Measurements from ENCODE around the gene FBXW4. TPM values are rescaled to one million over a fixed set of nuclear protein-coding genes. Genes with fewer than 3 reads are reported as not detected.

The FBXW4 gene
- total and polyA plus RNA-seq, 9 of the 15 experiments (the other 6 are each of a cell fraction or from before 2014, with no cell fraction given), result 1.0 to 10.6 (median 5.4) TPM

GRCh38 chr10:101607124-101607523, 87.8 kb downstream of the FBXW4 start (continued):
- TF ChIP-seq ZFP91 (CRISPR knock-in tag; IDR thresholded peaks at IDR 0.05), result no peak
- no peak for TF ChIP-seq EGR1 (conservative IDR thresholded peaks at IDR 0.05)
- no peak for TF ChIP-seq ZKSCAN8 (CRISPR knock-in tag; IDR thresholded peaks at IDR 0.05)
- TF ChIP-seq SMAD4 (CRISPR knock-in tag; conservative IDR thresholded peaks at IDR 0.05), result 0 out of 2 replicates have a peak, but pooled peaks have one; percentile 20
- TF ChIP-seq RBM22 (IDR thresholded peaks at IDR 0.05; ENCODE audit: low read depth, low read length, poor library complexity, severe bottlenecking), result no peak
- no peak for TF ChIP-seq MXI1 (IDR thresholded peaks at IDR 0.05; ENCODE audit: low read depth, low read length)
- TF ChIP-seq ETV6 (IDR thresholded peaks at IDR 0.05; ENCODE audit: borderline replicate concordance in 1 of 2, low read depth in 2 of 2, low read length in 1 of 2), result no peak
- TF ChIP-seq ETV6 (CRISPR knock-in tag; IDR thresholded peaks at IDR 0.05; ENCODE audit: borderline replicate concordance), result no peak
- no peak for TF ChIP-seq PBX2 (CRISPR knock-in tag; IDR thresholded peaks at IDR 0.05; ENCODE audit: low read depth)
- TF ChIP-seq PBX2 (tag; conservative IDR thresholded peaks at IDR 0.05; ENCODE audit: low read depth), result no peak
- TF ChIP-seq ZNF174 (CRISPR knock-in tag; IDR thresholded peaks at IDR 0.05), result no peak
- no peak for TF ChIP-seq HNRNPH1 (optimal IDR thresholded peaks at IDR 0.05; ENCODE audit: low read depth, low read length)
- no peak for TF ChIP-seq ZNF408 (CRISPR knock-in tag; IDR thresholded peaks at IDR 0.05; ENCODE audit: low read depth)
- TF ChIP-seq ZBTB26 (CRISPR knock-in tag; IDR thresholded peaks at IDR 0.05), result no peak
- no peak for TF ChIP-seq ZNF764 (CRISPR knock-in tag; IDR thresholded peaks at IDR 0.05; ENCODE audit: low read depth)
- TF ChIP-seq ZNF239 (CRISPR knock-in tag; IDR thresholded peaks at IDR 0.05), result no peak
- TF ChIP-seq CCNT2 (IDR thresholded peaks at IDR 0.05; ENCODE audit: borderline replicate concordance, extremely low read depth, insufficient read length, low read depth, low read length), result no peak
- no peak for TF ChIP-seq ZNF639 (CRISPR knock-in tag; conservative IDR thresholded peaks at IDR 0.05 in 1 of 2, IDR thresholded peaks at IDR 0.05 in 1 of 2)
- TF ChIP-seq NR2C1 (IDR thresholded peaks at IDR 0.05), result no peak
- peak; percentile 61; the same call in 1 of the 2 replicates for TF ChIP-seq NR2C1 (tag; IDR thresholded peaks at IDR 0.05)

All from K562 (cell line).